SH-SY5Y (cell line): Measurements from ENCODE around the gene AQP10.
A peak's percentile ranks its signal among the peaks of the same experiment; 100 is the strongest.

Experiments
- GATA2 ChIP-seq: IDR thresholded peaks from 2 replicates; pipeline ENCODE4 v1.6.1; 2011; ENCODE audit warnings: mild to moderate bottlenecking, low read depth, low read length
- GATA3 ChIP-seq: IDR thresholded peaks from 2 replicates; pipeline ENCODE4 v1.6.1; 2011; ENCODE audit warnings: low read depth, mild to moderate bottlenecking, low read length, moderate library complexity

The AQP10 gene, protein sequence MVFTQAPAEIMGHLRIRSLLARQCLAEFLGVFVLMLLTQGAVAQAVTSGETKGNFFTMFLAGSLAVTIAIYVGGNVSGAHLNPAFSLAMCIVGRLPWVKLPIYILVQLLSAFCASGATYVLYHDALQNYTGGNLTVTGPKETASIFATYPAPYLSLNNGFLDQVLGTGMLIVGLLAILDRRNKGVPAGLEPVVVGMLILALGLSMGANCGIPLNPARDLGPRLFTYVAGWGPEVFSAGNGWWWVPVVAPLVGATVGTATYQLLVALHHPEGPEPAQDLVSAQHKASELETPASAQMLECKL

GRCh38 chr1:154320882-154321608 is at the start of gene AQP10:
TSS of gene AQP10 (plus strand) at chr1:154321093. CDS start at chr1:154321156, 63 bp downstream.
- peak; percentile 84 for TF ChIP-seq GATA2
- no peak for TF ChIP-seq GATA3

DNA sequence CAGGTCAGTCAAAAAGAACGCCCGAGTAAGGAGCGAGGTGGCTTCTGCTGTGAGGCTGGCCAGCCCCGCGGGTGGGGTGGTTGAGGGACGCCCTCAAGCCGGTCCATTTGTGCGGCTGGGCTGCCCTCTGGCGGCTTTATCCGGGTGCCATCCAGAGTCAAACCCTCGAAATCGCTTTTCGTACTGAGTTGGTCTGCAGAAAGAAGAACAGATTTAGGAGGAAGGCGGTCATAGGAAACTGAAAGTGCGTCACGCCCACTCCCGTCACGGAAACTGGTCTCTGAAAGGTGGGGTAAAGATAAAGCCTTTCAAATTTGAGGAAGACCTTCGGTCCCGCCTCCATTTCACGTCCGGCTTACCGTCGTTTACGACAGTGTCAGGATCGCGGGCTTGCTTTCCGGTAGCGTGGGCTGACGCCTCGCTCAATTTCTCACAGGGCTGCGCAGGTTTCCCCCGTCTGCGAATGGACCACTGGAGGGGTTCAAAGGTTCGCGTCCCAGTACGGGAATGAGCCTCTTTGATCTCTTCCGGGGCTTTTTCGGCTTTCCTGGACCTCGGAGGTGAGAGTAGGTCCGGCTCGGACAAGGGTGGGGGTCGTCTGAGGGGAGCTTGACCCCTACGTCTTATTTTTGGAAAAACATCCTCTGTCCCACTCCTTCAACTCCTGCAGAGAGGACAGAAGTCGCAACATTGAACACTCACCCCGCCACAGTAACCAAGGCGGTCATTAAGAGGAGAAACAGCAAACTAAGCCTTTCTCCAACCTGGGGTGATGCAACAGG is 48.5 kb upstream of the AQP10 start, which contains the start of gene HAX1:
HAX1 (plus strand) TSS at position 413 of the 782 bp plus-strand sequence; CDS start at position 508, 95 bp downstream.
- TF ChIP-seq GATA3 = no peak
- peak; percentile 41; the same call in 1 of the 2 replicates for TF ChIP-seq GATA2

- TF ChIP-seq GATA2 (no peak), GATA3 (no peak)
Measured at GRCh38 chr1:154272999-154273563, 47.8 kb upstream of the AQP10 start.

DNA sequence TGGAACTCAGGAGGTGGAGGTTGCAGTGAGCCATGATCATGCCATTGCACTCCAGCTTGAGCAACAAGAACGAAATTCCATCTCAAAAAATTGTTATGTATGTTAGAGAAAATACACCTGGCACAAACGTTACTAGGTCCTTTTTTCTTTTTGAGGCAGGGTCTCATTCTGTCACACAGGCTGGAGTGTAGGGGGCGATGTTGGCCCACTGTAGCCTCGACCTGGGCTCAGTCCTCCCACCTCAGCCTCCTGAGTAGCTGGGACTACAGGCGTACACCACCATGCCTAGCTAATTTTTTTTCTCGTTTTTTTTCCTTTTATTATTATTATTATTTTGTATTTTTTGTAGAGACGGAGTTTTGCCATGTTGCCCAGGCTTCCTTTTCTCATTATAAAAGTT is 44.1 kb upstream of the AQP10 start:
- TF ChIP-seq GATA2 (no peak), GATA3 (no peak)

- TF ChIP-seq GATA3 (no peak), GATA2 (no peak)
Measured at GRCh38 chr1:154288661-154289060, 32.2 kb upstream of the AQP10 start.

DNA sequence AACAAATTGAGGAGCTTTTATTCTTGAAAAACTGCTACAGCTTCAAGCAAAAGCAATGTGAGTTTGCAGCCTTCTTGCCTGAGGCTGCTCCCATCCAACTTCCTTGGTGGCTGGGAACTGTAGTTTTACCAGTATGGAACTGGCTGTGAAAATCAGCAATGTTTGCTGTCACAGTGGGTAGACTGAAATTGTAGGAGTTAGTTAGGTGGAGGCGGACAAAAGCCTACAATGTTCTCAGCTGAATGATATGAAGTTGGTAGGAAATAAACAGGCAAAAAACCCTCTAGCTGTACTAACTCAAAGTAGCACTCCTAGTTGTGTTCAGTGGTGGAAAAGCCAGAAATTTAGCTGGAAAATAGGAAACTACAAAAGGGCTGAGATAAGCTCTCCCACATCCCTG is 30.0 kb upstream of the AQP10 start:
- TF ChIP-seq GATA3 (no peak), GATA2 (no peak)

DNA sequence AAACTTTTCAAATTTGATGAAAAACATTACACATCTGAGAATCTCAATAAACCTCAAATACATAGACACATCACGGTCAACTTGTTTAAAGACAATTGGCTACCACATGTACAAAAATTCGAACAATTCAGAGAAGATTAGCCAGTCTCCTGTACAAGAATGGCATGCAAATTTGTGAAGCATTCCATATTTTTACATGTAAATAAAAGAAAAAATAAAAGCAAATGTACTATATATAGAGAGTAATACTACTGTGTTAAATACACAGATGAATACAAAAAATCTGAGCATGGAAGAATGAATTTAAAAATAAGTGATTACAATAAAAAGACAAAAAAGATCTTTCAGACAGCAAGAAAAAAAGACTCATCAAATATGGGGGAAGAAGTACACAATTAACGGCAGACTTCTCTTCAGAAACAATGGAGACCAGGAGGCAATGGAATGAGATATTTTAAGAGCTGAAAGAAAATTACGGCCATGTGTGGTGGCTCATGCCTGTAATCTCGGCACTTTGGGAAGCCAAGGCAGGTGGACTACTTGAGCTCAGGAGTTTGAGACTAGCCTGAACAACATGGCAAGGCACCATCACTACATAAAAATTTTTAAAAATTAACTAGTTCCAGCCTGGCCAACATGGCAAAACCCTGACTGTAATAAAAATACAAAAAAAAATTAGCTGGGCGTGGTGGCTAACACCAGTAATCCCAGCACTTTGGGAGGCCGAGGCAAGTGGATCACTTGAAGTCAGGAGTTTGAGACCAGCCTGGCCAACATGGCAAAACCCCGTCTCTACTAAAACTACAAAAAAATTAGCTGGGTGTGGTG is 25.3 kb upstream of the AQP10 start:
- TF ChIP-seq GATA3 (no peak), GATA2 (no peak)

DNA sequence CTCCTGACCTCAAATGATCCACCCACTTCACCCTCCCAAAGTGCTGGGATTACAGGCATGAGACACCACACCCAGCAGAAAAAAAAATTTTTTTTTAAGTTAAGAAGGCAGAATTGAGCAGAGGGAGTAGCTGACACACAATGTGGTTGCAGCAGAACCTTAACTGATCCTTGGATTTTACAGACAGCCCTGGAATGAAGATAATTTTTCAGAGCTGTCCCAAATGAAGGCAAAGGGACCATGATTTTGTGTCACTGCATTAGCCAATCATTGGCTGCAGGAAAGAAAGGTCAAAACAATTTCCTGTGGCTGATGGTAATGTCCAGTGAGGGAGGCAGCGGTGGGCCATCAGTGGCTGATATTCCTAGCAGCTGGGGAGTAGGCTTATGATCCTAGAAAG is 19.3 kb upstream of the AQP10 start:
- TF ChIP-seq GATA3 (no peak), GATA2 (no peak)

DNA sequence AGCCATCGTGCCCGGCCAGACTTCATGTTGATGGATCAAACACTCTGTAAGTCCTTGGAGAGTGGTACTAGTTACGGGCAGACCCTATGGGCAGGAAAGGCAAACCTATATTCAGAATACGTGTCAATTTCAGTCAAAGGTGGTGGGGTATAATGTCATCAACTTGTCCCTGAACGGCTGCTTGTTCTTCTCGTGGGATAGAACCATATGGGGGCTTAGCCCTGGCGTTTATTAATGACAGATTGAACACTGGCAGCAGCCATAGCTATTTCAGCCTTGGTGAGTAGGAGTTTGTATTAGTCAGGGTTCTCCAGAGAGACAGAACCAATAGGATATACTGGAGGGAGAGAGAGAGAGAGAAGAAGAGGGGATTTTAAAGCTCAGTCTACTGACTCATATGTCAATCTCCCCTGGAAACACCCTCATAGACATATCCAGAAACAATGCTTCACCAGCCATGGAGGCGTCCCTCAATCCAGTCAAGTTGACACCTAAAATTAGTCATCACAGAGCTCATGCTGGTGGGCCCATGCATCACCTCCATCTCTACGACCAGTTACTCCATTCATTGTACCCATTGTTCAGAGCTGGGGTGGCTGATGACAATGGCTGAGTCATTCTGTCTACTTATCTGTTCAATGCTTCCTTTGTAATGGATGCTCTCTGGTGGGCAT is 16.1 kb upstream of the AQP10 start:
- no peak for TF ChIP-seq GATA3
- no peak for TF ChIP-seq GATA2

- TF ChIP-seq GATA3 (no peak), GATA2 (no peak)
Measured at GRCh38 chr1:154306151-154306550, 14.7 kb upstream of the AQP10 start.

DNA sequence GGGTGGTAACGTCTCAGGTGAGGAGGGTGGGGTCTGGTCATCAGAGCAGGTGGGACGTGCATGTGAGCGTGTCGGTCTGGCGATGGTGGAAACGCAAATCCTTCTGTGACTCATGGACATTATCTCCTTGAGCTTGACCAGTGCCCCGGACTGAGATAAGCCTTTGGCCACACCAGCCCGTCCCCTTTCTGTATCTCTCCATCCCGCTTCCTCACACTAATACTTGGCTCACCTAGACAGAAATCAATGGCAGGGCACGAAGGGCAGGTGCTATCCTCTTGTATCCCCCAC is 7.9 kb upstream of the AQP10 start:
- TF ChIP-seq GATA2 (no peak), GATA3 (no peak)

GRCh38 chr1:154316704-154317103 is 4.2 kb upstream of the AQP10 start:
- no peak for TF ChIP-seq GATA3
- no peak for TF ChIP-seq GATA2

DNA sequence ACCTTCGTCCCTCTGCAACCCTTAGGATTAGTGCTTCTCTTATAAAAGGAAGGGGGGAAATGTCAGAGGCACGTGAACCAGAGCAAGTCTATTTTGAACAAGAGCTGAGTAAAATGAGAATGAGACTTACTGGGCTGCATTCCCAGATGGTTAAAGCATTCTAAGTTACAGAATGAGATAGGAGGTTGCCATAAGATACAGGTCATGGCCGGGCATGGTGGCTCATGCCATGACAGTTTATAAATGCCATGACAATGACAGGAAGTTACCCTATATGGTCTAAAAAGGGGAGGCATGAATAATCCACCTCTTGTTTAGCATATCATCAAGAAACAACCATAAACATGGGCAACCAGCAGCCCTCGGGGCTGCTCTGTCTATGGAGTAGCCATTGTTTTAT is 2.5 kb upstream of the AQP10 start:
- TF ChIP-seq GATA3 = no peak
- TF ChIP-seq GATA2 = no peak

DNA sequence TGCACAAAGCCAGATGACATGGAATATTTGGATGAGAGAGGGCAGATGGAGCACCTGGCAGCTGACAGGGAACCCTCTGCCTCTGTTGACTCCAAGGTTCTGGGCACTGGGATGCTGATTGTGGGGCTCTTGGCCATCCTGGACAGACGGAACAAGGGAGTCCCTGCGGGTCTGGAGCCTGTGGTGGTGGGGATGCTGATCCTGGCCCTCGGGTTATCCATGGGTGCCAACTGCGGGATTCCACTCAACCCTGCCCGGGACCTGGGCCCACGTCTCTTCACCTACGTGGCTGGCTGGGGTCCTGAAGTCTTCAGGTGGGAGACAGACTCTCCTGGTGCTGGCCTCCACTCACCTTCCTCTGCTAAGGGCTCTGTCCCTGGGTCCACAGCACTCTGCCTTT is 2.6 kb downstream of the AQP10 start:
- no peak for TF ChIP-seq GATA3
